OCI-LY3 (cell line): ENCODE results near the gene SULF2.

Source experiments
- H2AFZ ChIP-seq: fragments of 200-600, 300-600 bp; shearing (Covaris generic); 2 replicates; pipeline ENCODE4 v1.6.0; 2014; ENCODE audit warnings: antibody characterized with exemption, low read depth, low read length
- H3K27ac ChIP-seq: fragments of 200-600, 300-600 bp; sonication (generic); 2 replicates; pipeline ENCODE4 v1.5.1; 2014; ENCODE audit warnings: mild to moderate bottlenecking, low read length, moderate library complexity, mixed read lengths
- H3K27me3 ChIP-seq: fragments of 200-600, 300-600 bp; sonication (generic); 2 replicates; pipeline ENCODE4 v1.6.1; 2014; ENCODE audit warnings: low read depth, low read length, mixed read lengths
- H3K36me3 ChIP-seq: fragments of 200-600, 300-600 bp; sonication (generic); replicated peaks from 2 replicates; pipeline ENCODE3; 2014; ENCODE audit warnings: low read depth, low read length, mixed read lengths
- H3K4me1 ChIP-seq: fragments of 300-600, 200-600 bp; sonication (generic); 2 replicates; pipeline ENCODE4 v1.6.1; 2014; ENCODE audit warnings: low read length, mixed read lengths
- H3K4me2 ChIP-seq: fragments of 200-600, 300-600 bp; sonication (generic); 2 replicates; pipeline ENCODE4 v1.6.1; 2014; ENCODE audit warnings: low read length, mixed read lengths
- H3K4me3 ChIP-seq: fragments of 300-600, 200-600 bp; sonication (generic); 2 replicates; pipeline ENCODE4 v1.5.1; 2014; ENCODE audit warnings: antibody characterized with exemption, mild to moderate bottlenecking, low read length, moderate library complexity
- H3K79me2 ChIP-seq: fragments of 300-600, 200-600 bp; shearing (Covaris generic); 2 replicates; pipeline ENCODE4 v1.6.1; 2014; ENCODE audit warnings: mild to moderate bottlenecking, low read length, mixed read lengths
- H3K9ac ChIP-seq: fragments of 300-600, 200-600 bp; shearing (Covaris generic); 2 replicates; pipeline ENCODE4 v1.6.0; 2014; ENCODE audit warnings: mild to moderate bottlenecking, low read length, moderate library complexity
- H3K9me3 ChIP-seq: fragments of 200-600, 300-600 bp; shearing (Covaris generic); 2 replicates; pipeline ENCODE4 v1.6.1; 2014; ENCODE audit warnings: low read length, mixed read lengths; ENCODE audit not compliant: insufficient read depth
- H4K20me1 ChIP-seq: fragments of 200-600, 300-600 bp; sonication (generic); 2 replicates; pipeline ENCODE4 v1.6.1; 2016; ENCODE audit warnings: low read length, mixed read lengths; ENCODE audit not compliant: insufficient read depth
- EZH2phosphoT487 ChIP-seq: fragments of 200-600 bp; shearing (Covaris generic); IDR thresholded peaks from 2 replicates; pipeline ENCODE4 v1.6.1; 2018; ENCODE audit warnings: antibody characterized with exemption, mixed run types, low read depth
- TF ChIP-seq, protein P1 (sequence below): fragments of 200-600, 300-600 bp; sonication (generic); IDR thresholded peaks from 2 replicates; pipeline ENCODE4 v1.5.1; 2014; ENCODE audit warnings: antibody characterized with exemption, low read length, low read depth

Gene SULF2

DNA sequence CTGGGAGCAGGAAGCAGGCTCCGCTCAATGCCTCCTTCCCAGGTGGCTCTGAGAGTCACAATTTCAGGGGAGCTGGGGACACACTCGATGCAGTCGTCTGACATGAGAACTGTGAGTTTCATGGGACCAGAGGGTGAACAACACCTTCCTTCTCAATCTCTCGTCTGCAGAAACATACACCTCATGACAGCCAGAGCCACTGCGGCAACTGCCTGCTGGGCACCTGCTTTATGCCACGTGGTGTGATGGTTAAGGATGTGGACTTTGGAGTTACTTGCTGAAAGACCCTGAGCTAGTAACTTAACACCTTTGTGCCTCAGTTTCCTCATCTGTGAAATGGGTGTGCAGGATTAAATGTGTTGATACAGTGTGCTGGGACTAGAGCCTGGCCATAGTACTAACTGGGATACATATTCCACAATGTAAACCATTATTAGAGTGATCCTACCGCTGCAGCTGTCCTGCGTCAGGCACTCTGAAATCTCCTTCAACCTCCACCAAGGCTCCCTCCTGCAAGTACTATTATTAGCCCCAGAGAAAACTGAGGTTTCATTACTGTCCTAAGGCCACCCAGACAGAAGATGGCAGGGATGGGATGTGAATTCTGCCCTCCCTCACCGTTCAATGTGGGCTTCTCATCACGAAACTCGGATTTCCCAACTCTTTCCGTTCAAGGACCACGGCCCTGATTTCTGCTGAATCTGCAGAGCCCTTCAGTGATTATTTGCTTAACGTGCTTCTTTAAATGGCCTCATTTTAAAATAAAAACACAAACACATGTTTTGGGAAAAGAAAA is 24.4 kb downstream of the SULF2 start:
- Histone ChIP-seq H3K79me2 (no peaks in the 10 kb centered on the region), H3K9me3 (no peaks in the 10 kb centered on the region), H4K20me1 (no peaks in the 10 kb centered on the region), H3K36me3 (no peaks in the 10 kb centered on the region), H3K4me1 (peaks cover 32% of the 10 kb centered on the region), H3K27me3 (peaks cover 92% of the 10 kb centered on the region), H3K27ac (no peak overlapping the region), H2AFZ (no peak overlapping the region), H3K4me3 (no peak overlapping the region), H3K4me2 (no peak overlapping the region), H3K9ac (no peak overlapping the region)
- no peak for TF ChIP-seq EZH2phosphoT487
- TF ChIP-seq, protein P1, sequence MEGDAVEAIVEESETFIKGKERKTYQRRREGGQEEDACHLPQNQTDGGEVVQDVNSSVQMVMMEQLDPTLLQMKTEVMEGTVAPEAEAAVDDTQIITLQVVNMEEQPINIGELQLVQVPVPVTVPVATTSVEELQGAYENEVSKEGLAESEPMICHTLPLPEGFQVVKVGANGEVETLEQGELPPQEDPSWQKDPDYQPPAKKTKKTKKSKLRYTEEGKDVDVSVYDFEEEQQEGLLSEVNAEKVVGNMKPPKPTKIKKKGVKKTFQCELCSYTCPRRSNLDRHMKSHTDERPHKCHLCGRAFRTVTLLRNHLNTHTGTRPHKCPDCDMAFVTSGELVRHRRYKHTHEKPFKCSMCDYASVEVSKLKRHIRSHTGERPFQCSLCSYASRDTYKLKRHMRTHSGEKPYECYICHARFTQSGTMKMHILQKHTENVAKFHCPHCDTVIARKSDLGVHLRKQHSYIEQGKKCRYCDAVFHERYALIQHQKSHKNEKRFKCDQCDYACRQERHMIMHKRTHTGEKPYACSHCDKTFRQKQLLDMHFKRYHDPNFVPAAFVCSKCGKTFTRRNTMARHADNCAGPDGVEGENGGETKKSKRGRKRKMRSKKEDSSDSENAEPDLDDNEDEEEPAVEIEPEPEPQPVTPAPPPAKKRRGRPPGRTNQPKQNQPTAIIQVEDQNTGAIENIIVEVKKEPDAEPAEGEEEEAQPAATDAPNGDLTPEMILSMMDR = no peak

DNA sequence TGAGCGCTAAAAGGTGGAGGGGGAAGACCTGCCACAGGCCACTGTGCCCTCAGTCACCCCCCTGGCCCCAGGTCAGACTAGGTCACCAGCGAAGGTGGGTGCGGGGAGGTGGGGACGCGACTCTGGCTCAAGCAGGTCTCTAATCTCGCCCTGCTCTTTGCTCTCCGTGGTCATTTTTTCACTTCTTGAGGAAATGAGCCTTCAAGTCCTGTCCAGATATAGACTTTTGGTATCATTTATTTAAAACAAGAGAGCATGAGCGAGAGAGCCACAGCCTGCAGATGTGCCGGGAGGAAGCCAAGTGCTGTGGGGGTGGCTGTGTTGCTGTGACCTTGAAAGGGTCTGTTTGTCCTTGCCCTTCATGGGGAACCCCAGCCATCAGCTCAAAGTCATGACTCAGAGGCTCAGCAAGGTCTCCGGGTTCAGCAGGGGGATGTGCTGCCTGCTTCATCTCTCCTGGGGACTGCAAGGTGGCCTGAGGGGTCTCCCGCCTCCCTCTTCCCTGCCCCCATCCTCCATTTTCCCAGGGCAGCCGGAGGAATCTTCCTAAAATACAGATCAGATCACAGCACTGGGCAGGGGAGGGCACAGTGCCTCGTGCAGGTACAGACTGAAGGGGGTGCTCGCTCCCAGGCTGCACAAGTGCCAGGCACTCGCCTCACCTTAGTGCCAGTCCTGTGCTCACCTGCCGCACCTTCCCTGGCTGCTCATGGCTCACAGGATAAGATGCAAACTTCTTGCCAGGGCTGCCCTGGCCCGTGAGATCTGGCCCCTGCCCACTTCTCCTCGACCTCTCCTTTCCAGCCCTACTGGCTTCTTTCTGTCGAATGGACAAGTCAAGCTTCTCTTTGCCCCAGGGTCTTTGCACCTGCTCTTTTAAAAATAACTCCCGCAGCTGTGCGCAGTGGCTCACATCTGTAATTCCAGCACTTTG is 26.5 kb downstream of the SULF2 start:
- TF ChIP-seq, protein P1 = peak; percentile 42
- no peak for TF ChIP-seq EZH2phosphoT487
- Histone ChIP-seq H3K4me3 (peak overlapping the region; percentile 45), H3K9me3 (no peaks in the 10 kb centered on the region), H3K4me2 (peak overlapping the region; percentile 69), H3K27ac (no peak overlapping the region), H3K4me1 (peaks cover 32% of the 10 kb centered on the region), H4K20me1 (no peaks in the 10 kb centered on the region), H3K79me2 (no peaks in the 10 kb centered on the region), H3K9ac (no peak overlapping the region), H3K36me3 (no peaks in the 10 kb centered on the region), H2AFZ (peak overlapping the region; percentile 24; the same call in 1 of the 2 replicates), H3K27me3 (peaks cover 98% of the 10 kb centered on the region)

DNA sequence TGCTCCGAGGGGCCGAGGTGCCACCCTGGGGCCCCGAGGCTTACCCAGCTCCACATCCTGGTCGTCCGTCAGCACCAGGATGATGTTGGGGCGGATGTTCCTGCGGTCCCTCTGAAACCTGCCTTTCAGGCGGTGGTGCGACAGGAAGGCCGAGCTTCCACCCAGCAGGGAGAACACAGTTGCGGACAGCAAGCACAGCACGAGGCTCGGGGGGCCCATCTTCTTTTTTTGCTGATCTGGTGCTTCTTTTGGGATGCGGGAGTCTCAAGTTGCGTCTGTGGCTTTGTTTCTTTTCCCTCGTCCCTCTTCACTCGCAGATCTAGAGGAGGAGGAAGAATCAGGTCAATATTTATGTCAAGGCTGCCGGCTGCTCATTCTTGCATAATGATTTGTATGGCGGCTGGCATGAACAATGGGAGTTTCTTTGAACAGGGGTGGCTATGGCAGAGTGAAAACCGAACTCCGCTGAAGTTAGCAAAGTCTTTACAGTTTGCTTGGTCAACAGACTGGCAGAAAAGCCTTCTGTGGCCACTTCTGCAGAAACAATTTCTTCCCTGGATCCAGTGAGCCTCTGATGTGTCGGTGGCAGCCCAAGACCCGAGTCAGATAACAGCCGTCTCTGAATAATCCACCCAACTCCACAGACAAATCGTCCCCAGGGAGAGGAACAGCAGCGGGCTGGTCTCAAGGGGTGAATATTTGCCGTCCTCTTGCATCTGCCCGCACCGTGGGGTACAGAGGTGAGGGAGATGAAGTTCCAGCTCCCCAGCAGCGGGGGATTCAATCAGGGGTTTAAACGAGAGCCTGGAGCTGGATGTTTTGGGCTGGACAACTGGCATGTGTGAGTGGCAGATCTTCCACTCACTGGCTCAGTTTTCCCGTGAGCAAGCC is 27.9 kb downstream of the SULF2 start:
- H3K79me2 ChIP-seq = no peaks in the 10 kb centered on the region
- H2AFZ ChIP-seq = 0 out of 2 replicates have a peak overlapping the region, but pooled peaks have one; percentile 18
- H3K36me3 ChIP-seq = no peaks in the 10 kb centered on the region
- peak overlapping the region; percentile 8; the same call in 1 of the 2 replicates for H3K4me3 ChIP-seq
- H3K4me2 ChIP-seq = peak overlapping the region; percentile 27
- H3K27me3 ChIP-seq = peaks cover 86% of the 10 kb centered on the region
- no peaks in the 10 kb centered on the region for H3K9me3 ChIP-seq
- no peak overlapping the region for H3K9ac ChIP-seq
- TF ChIP-seq EZH2phosphoT487 = 0 out of 2 replicates have a peak, but pooled peaks have one; percentile 33
- TF ChIP-seq, protein P1 = no peak
- H4K20me1 ChIP-seq = no peaks in the 10 kb centered on the region
- no peak overlapping the region for H3K27ac ChIP-seq
- H3K4me1 ChIP-seq = peaks cover 25% of the 10 kb centered on the region
